ENCODE data around the gene RCOR2. TPM values are rescaled to one million over a fixed set of nuclear protein-coding genes. Genes with fewer than 3 reads are reported as not detected.
"Not testable (repeated sequence)": the region's sequence is repeated elsewhere in the genome, so short reads cannot be mapped to it uniquely, and the experiment has no call there.

RCOR2 gene
- under 1 TPM; 0.13 to 0.24 TPM for polyA plus RNA-seq

- Histone ChIP-seq H3K4me3 (ENCODE audit: low read depth in 1 of 2, low read length in 2 of 2) (peak within 1 kb of the TSS; percentile 46 to 55), H3K27ac (ENCODE audit: low read depth in 2 of 2, low read length in 1 of 2) (peak within 1 kb of the TSS; percentile 66 to 76), H3K4me1 (ENCODE audit: control insufficient read depth in 2 of 2, insufficient read depth in 2 of 2, low read length in 1 of 2) (peaks cover 19 to 20% of the 10 kb centered on the region in 2 donors), H3K36me3 (ENCODE audit: control insufficient read depth in 2 of 2, insufficient read depth in 2 of 2, low read length in 1 of 2) (no peaks in the 10 kb centered on the region), H3K27me3 (ENCODE audit: control insufficient read depth in 1 of 2, insufficient read depth in 2 of 2, low read length in 2 of 2) (no peaks in the 10 kb centered on the region), H3K9me3 (ENCODE audit: control insufficient read depth in 2 of 2, insufficient read depth in 1 of 2, low read depth in 1 of 2, low read length in 1 of 2) (no peaks in the 10 kb centered on the region)
- 1% methylated on average over 51 to 85 of the region's 85 CpGs for WGBS, 2 donors
Measured at GRCh38 chr11:63916837-63917691, at the start of gene RCOR2. Gene RCOR2 (minus strand): TSS chr11:63917164. CDS start chr11:63916456, 708 bp downstream.

- no peak overlapping the region for H3K27ac ChIP-seq (ENCODE audit: low read depth in 2 of 2, low read length in 1 of 2)
- no peaks in the 10 kb centered on the region for H3K27me3 ChIP-seq (ENCODE audit: control insufficient read depth in 1 of 2, insufficient read depth in 2 of 2, low read length in 2 of 2)
- peaks cover 0 to 5% of the 10 kb centered on the region in 2 donors for H3K4me1 ChIP-seq (ENCODE audit: control insufficient read depth in 2 of 2, insufficient read depth in 2 of 2, low read length in 1 of 2)
- H3K36me3 ChIP-seq (ENCODE audit: control insufficient read depth in 2 of 2, insufficient read depth in 2 of 2, low read length in 1 of 2): no peaks in the 10 kb centered on the region
- H3K4me3 ChIP-seq (ENCODE audit: low read depth in 1 of 2, low read length in 2 of 2): no peak overlapping the region
- WGBS, 2 donors: 96 to 98% methylated on average over 1 of the region's 1 CpG
- H3K9me3 ChIP-seq (ENCODE audit: control insufficient read depth in 2 of 2, insufficient read depth in 1 of 2, low read depth in 1 of 2, low read length in 1 of 2): no peaks in the 10 kb centered on the region
Measured at GRCh38 chr11:63966444-63966843, 49.5 kb upstream of the RCOR2 start.

- H3K36me3 ChIP-seq (ENCODE audit: control insufficient read depth in 2 of 2, insufficient read depth in 2 of 2, low read length in 1 of 2); H3K4me3 ChIP-seq (ENCODE audit: low read depth in 1 of 2, low read length in 2 of 2); H3K27ac ChIP-seq (ENCODE audit: low read depth in 2 of 2, low read length in 1 of 2); H3K27me3 ChIP-seq (ENCODE audit: control insufficient read depth in 1 of 2, insufficient read depth in 2 of 2, low read length in 2 of 2); H3K9me3 ChIP-seq (ENCODE audit: control insufficient read depth in 2 of 2, insufficient read depth in 1 of 2, low read depth in 1 of 2, low read length in 1 of 2): not testable (repeated sequence)
- peaks cover 0 to 11% of the 10 kb centered on the region in 2 donors for H3K4me1 ChIP-seq (ENCODE audit: control insufficient read depth in 2 of 2, insufficient read depth in 2 of 2, low read length in 1 of 2)
- WGBS, 2 donors: 95% methylated on average over 4 of the region's 4 CpGs
Measured at GRCh38 chr11:63963895-63964294, 46.9 kb upstream of the RCOR2 start.

- WGBS, 2 donors: 22 to 32% methylated on average over 18 to 19 of the region's 19 CpGs
- H3K36me3 ChIP-seq (ENCODE audit: control insufficient read depth in 2 of 2, insufficient read depth in 2 of 2, low read length in 1 of 2): no peaks in the 10 kb centered on the region
- peaks cover 0 to 15% of the 10 kb centered on the region in 2 donors for H3K4me1 ChIP-seq (ENCODE audit: control insufficient read depth in 2 of 2, insufficient read depth in 2 of 2, low read length in 1 of 2)
- no peak overlapping the region for H3K27ac ChIP-seq (ENCODE audit: low read depth in 2 of 2, low read length in 1 of 2)
- H3K27me3 ChIP-seq (ENCODE audit: control insufficient read depth in 1 of 2, insufficient read depth in 2 of 2, low read length in 2 of 2): no peaks in the 10 kb centered on the region
- H3K9me3 ChIP-seq (ENCODE audit: control insufficient read depth in 2 of 2, insufficient read depth in 1 of 2, low read depth in 1 of 2, low read length in 1 of 2): no peaks in the 10 kb centered on the region
- no peak overlapping the region for H3K4me3 ChIP-seq (ENCODE audit: low read depth in 1 of 2, low read length in 2 of 2)
Measured at GRCh38 chr11:63961608-63962412, 44.8 kb upstream of the RCOR2 start.

- Histone ChIP-seq H3K4me1 (ENCODE audit: control insufficient read depth in 2 of 2, insufficient read depth in 2 of 2, low read length in 1 of 2) (peaks cover 0 to 15% of the 10 kb centered on the region in 2 donors), H3K27ac (ENCODE audit: low read depth in 2 of 2, low read length in 1 of 2) (no peak overlapping the region), H3K36me3 (ENCODE audit: control insufficient read depth in 2 of 2, insufficient read depth in 2 of 2, low read length in 1 of 2) (peaks cover 8 to 18% of the 10 kb centered on the region in 2 donors), H3K27me3 (ENCODE audit: control insufficient read depth in 1 of 2, insufficient read depth in 2 of 2, low read length in 2 of 2) (no peaks in the 10 kb centered on the region), H3K4me3 (ENCODE audit: low read depth in 1 of 2, low read length in 2 of 2) (no peak overlapping the region), H3K9me3 (ENCODE audit: control insufficient read depth in 2 of 2, insufficient read depth in 1 of 2, low read depth in 1 of 2, low read length in 1 of 2) (no peaks in the 10 kb centered on the region)
- WGBS, 2 donors: 52 to 71% methylated on average over 5 of the region's 5 CpGs
Measured at GRCh38 chr11:63958008-63958407, 41.0 kb upstream of the RCOR2 start.

- Histone ChIP-seq H3K27me3 (ENCODE audit: control insufficient read depth in 1 of 2, insufficient read depth in 2 of 2, low read length in 2 of 2) (no peaks in the 10 kb centered on the region), H3K4me3 (ENCODE audit: low read depth in 1 of 2, low read length in 2 of 2) (no peak overlapping the region), H3K4me1 (ENCODE audit: control insufficient read depth in 2 of 2, insufficient read depth in 2 of 2, low read length in 1 of 2) (peaks cover 0 to 9% of the 10 kb centered on the region in 2 donors), H3K9me3 (ENCODE audit: control insufficient read depth in 2 of 2, insufficient read depth in 1 of 2, low read depth in 1 of 2, low read length in 1 of 2) (no peaks in the 10 kb centered on the region), H3K27ac (ENCODE audit: low read depth in 2 of 2, low read length in 1 of 2) (peak overlapping the region; percentile 78 to 88), H3K36me3 (ENCODE audit: control insufficient read depth in 2 of 2, insufficient read depth in 2 of 2, low read length in 1 of 2) (peaks cover 8 to 18% of the 10 kb centered on the region in 2 donors)
- 63 to 81% methylated on average over 4 of the region's 4 CpGs for WGBS, 2 donors
Measured at GRCh38 chr11:63952570-63952969, 35.6 kb upstream of the RCOR2 start.

- WGBS, 2 donors: 45 to 56% methylated on average over 20 of the region's 20 CpGs
- H3K27me3 ChIP-seq (ENCODE audit: control insufficient read depth in 1 of 2, insufficient read depth in 2 of 2, low read length in 2 of 2): no peaks in the 10 kb centered on the region
- H3K4me1 ChIP-seq (ENCODE audit: control insufficient read depth in 2 of 2, insufficient read depth in 2 of 2, low read length in 1 of 2): peaks cover 0 to 8% of the 10 kb centered on the region in 2 donors
- no peaks in the 10 kb centered on the region for H3K9me3 ChIP-seq (ENCODE audit: control insufficient read depth in 2 of 2, insufficient read depth in 1 of 2, low read depth in 1 of 2, low read length in 1 of 2)
- H3K36me3 ChIP-seq (ENCODE audit: control insufficient read depth in 2 of 2, insufficient read depth in 2 of 2, low read length in 1 of 2): peaks cover 8 to 18% of the 10 kb centered on the region in 2 donors
- H3K27ac ChIP-seq (ENCODE audit: low read depth in 2 of 2, low read length in 1 of 2): peak overlapping the region; percentile 78 to 88
- H3K4me3 ChIP-seq (ENCODE audit: low read depth in 1 of 2, low read length in 2 of 2): no peak overlapping the region
Measured at GRCh38 chr11:63951779-63952536, 35.0 kb upstream of the RCOR2 start.

GRCh38 chr11:63945477-63946163, 28.7 kb upstream of the RCOR2 start:
- no peak overlapping the region for H3K4me3 ChIP-seq (ENCODE audit: low read depth in 1 of 2, low read length in 2 of 2)
- 32 to 39% methylated on average over 14 of the region's 14 CpGs for WGBS, 2 donors
- H3K27ac ChIP-seq (ENCODE audit: low read depth in 2 of 2, low read length in 1 of 2): peak overlapping the region in 1 of 2 donors; percentile 5

More at GRCh38 chr11:63945477-63946163, 28.7 kb upstream of the RCOR2 start:
- Histone ChIP-seq H3K27me3 (ENCODE audit: control insufficient read depth in 1 of 2, insufficient read depth in 2 of 2, low read length in 2 of 2) (no peaks in the 10 kb centered on the region), H3K9me3 (ENCODE audit: control insufficient read depth in 2 of 2, insufficient read depth in 1 of 2, low read depth in 1 of 2, low read length in 1 of 2) (no peaks in the 10 kb centered on the region), H3K36me3 (ENCODE audit: control insufficient read depth in 2 of 2, insufficient read depth in 2 of 2, low read length in 1 of 2) (peaks cover 0 to 9% of the 10 kb centered on the region in 2 donors), H3K4me1 (ENCODE audit: control insufficient read depth in 2 of 2, insufficient read depth in 2 of 2, low read length in 1 of 2) (peaks cover 0 to 13% of the 10 kb centered on the region in 2 donors)

Measured in esophagus (tissue), 2 donors.